Right atrium auricular region (tissue), 2 donors: ENCODE results near the gene TOB2. TPM values are rescaled to one million over a fixed set of nuclear protein-coding genes. Genes with fewer than 3 reads are reported as not detected.
A peak's percentile ranks its signal among the peaks of the same experiment; 100 is the strongest.

Experiments
- DNase-seq: peaks from one replicate; pipeline ENCODE4 v3.0.0-alpha.2; 2019; ENCODE audit warnings: low spot score
- H3K27ac ChIP-seq, 2 donors: fragments of 200-600 bp; sonication (generic); 1 replicate in 1 of 2; 2 replicates in 1 of 2; pipeline ENCODE4 v1.5.1; 2016 to 2019
- H3K27me3 ChIP-seq, 2 donors: fragments of 200-600 bp; sonication (generic); one replicate each; pipeline versions ENCODE4 v1.5.1 to v1.6.0; 2017 to 2019
- H3K36me3 ChIP-seq: fragments of 200-600 bp; sonication (generic); one replicate; pipeline ENCODE4 v1.5.1; 2016
- H3K4me1 ChIP-seq, 2 donors: fragments of 200-600 bp; sonication (generic); one replicate each; pipeline versions ENCODE4 v1.5.1 to v1.6.0; 2017 to 2019
- H3K4me3 ChIP-seq, 2 donors: fragments of 200-600 bp; sonication (generic); 1 replicate in 1 of 2; 2 replicates in 1 of 2; pipeline ENCODE4 v1.5.1; 2017 to 2019; ENCODE audit warnings: mild to moderate bottlenecking in 1 of 2, moderate library complexity in 1 of 2
- H3K9me3 ChIP-seq, 2 donors: fragments of 200-600 bp; sonication (generic); one replicate each; pipeline ENCODE4 v1.5.1; 2019
- total RNA-seq, 2 donors: library from RNA; depleted of rRNA; stranded (reverse); fragments of >200 nt; gene quantifications; one replicate each; pipeline ENCODE4 v1.1.0, GENCODE V29; 2016
- TF ChIP-seq, protein P1 (sequence below), 2 donors: fragments of 200-600 bp; sonication (generic); IDR thresholded peaks; one replicate each; pipeline ENCODE4 v1.5.1; 2019; ENCODE audit warnings: antibody characterized with exemption in 2 of 2

TOB2 gene
- total RNA-seq, 2 donors from 2014 or later: 49.1 to 55.3 TPM

DNA sequence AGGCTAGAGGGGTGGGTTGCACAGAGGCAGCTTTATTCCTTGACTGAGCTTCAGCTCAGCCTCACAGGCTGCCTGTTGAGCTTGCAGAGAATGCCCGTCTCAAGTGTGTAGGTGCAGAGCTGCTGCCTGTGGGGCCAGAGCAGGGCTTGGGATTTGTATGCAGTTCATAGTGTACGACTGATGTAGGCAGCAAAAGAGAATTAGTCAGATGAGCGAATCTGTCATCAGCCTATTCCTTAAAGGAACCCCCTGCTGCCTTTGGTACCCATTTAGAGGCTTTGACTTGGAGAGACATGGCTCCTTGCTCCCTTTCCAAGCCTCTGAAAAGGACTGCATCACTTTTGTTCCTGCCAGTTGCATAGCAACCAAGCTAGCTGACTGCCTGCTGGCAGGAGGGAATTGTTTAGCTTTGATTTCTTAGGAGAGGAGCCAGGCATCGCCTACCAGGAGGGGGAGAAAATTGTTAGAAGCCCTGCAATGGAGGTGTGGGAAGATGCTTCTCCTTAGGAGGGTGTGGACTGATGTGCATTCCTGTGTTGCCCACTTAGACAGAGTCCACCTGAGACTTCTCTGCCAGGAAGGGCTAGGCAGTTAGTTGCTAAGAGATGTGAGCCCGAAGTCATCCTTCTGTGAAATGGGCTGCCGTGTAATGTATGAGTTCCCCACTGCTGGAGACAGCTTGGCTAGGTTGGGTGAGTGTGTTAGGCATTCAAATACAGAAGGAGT lies 33.2 kb upstream of the TOB2 start:
- Histone ChIP-seq H3K27ac (peak overlapping the region; percentile 65 to 88), H3K27me3 (no peaks in the 10 kb centered on the region), H3K36me3 (peaks cover 15% of the 10 kb centered on the region), H3K4me3 (no peak overlapping the region), H3K4me1 (peaks cover 0 to 65% of the 10 kb centered on the region in 2 donors), H3K9me3 (no peaks in the 10 kb centered on the region)
- no peak for DNase-seq
- TF ChIP-seq, protein P1, sequence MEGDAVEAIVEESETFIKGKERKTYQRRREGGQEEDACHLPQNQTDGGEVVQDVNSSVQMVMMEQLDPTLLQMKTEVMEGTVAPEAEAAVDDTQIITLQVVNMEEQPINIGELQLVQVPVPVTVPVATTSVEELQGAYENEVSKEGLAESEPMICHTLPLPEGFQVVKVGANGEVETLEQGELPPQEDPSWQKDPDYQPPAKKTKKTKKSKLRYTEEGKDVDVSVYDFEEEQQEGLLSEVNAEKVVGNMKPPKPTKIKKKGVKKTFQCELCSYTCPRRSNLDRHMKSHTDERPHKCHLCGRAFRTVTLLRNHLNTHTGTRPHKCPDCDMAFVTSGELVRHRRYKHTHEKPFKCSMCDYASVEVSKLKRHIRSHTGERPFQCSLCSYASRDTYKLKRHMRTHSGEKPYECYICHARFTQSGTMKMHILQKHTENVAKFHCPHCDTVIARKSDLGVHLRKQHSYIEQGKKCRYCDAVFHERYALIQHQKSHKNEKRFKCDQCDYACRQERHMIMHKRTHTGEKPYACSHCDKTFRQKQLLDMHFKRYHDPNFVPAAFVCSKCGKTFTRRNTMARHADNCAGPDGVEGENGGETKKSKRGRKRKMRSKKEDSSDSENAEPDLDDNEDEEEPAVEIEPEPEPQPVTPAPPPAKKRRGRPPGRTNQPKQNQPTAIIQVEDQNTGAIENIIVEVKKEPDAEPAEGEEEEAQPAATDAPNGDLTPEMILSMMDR (IDR thresholded peaks at IDR 0.05): no peak

DNA sequence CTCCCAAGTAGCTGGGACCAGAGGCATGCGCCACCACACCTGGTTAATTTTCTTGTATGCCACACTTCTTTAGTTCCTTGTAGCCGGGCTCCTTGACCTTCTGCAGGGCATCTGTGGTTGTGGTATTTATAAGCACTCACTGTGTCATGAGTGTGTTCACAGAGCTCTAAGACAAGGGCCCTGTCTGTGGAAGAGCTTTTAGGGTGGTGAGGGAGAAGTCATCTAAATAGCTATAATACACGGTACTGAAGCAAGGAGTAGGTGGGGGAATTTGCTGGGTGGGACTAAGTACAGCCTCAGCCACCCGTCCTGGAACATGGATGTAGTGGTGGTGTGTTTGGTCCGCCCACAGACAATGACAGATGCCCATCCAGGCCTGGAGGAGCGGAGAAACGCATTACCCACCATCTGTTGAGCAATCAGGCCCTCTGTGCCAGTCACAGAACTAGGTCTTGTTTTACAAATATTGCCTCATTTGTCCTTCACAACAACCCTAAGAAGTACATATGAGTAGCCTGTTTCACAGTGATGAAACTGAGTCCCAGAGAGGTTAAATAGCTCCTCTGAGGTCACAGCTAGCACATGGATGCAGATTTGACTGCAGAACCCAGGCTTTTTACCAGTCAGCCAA lies 32.4 kb upstream of the TOB2 start:
- H3K27ac ChIP-seq: peak overlapping the region; percentile 65 to 88
- peaks cover 15% of the 10 kb centered on the region for H3K36me3 ChIP-seq
- peaks cover 0 to 61% of the 10 kb centered on the region in 2 donors for H3K4me1 ChIP-seq
- no peak overlapping the region for H3K4me3 ChIP-seq
- no peak for DNase-seq
- TF ChIP-seq, protein P1 (IDR thresholded peaks at IDR 0.05): no peak
- H3K9me3 ChIP-seq: no peaks in the 10 kb centered on the region
- H3K27me3 ChIP-seq: no peaks in the 10 kb centered on the region

DNA sequence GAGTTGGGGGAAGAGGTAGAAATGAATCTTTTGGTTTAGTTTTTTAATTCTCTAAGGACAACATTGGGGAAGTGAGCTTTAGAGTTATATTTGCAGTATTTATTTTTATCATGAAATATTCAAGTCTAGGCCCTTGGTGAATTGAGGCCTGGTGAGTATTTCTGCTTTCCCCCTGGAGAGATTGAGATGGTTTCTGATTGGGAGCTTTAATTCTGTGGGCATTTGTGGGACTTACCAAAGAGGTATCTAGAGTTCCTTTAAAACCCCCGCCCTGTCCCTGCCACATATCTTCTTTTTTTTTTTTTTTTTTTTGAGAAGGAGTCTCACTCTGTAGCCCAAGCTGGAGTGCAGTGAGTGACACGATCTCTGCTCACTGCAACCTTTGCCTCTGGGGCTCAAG lies 31.9 kb upstream of the TOB2 start:
- Histone ChIP-seq H3K4me1 (peaks cover 0 to 61% of the 10 kb centered on the region in 2 donors), H3K9me3 (no peaks in the 10 kb centered on the region), H3K27ac (peak overlapping the region; percentile 65 to 88), H3K27me3 (no peaks in the 10 kb centered on the region), H3K4me3 (no peak overlapping the region), H3K36me3 (peaks cover 15% of the 10 kb centered on the region)
- TF ChIP-seq, protein P1 (IDR thresholded peaks at IDR 0.05): no peak
- no peak for DNase-seq

DNA sequence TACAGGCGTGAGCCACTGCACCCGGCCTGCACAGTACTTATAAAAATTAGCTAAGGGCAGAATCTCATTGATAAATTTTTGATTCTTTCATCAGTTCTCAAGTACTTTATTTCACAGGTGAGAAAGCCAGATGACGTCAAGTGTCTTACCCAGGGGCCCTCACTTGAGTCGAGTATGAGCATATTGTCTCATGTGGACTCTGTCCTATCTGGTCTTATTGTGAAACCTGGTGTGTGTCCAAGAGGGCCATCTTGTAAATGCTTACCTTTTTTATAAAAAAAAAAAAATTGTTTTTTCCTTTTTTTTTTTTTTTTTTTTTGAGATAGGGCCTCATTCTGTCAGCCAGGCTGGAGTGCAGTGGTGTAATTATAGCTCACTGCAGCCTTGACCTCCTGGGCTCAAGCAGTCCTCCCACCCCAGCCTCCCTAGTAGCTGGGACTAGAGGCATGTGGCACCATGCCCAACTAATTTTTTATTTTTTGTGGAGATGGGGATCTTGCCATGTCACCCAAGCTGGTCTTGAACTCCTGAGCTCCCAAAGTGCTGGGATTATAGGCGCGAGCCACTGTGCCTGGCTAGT lies 28.4 kb upstream of the TOB2 start:
- Histone ChIP-seq H3K4me1 (peaks cover 0 to 58% of the 10 kb centered on the region in 2 donors), H3K4me3 (no peak overlapping the region), H3K27me3 (no peaks in the 10 kb centered on the region), H3K27ac (peak overlapping the region; percentile 35 to 46), H3K9me3 (no peaks in the 10 kb centered on the region), H3K36me3 (peaks cover 26% of the 10 kb centered on the region)
- no peak for DNase-seq
- TF ChIP-seq, protein P1 (IDR thresholded peaks at IDR 0.05): no peak

DNA sequence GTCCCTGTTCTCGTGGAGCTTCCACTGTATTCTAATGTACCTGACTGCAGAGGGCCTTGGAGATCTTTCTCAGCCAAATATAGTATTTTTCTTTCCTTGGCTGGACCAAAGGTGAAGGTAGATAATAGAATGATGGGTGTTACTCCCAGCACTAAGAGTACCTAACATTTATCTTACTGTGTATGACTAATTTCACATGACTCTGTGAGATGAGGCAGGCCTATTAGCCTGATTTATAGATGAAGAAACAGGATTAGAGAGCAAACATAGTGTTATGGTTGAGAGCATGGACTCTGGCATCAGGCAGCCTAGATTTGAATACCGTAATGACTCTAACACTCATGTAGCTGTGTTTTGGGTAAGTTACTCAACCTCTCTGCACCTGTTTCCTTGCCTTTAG lies 25.0 kb upstream of the TOB2 start:
- peak overlapping the region; percentile 95 to 98 for H3K27ac ChIP-seq
- DNase-seq: no peak
- H3K4me1 ChIP-seq: peaks cover 0 to 58% of the 10 kb centered on the region in 2 donors
- peaks cover 23% of the 10 kb centered on the region for H3K36me3 ChIP-seq
- TF ChIP-seq, protein P1 (IDR thresholded peaks at IDR 0.05): no peak
- no peak overlapping the region for H3K4me3 ChIP-seq
- no peaks in the 10 kb centered on the region for H3K9me3 ChIP-seq
- H3K27me3 ChIP-seq: no peaks in the 10 kb centered on the region
